Cortex of kidney (tissue), 1 donor: ENCODE measurements around the gene PPP2R2C.

Source experiments
- DNase-seq: peaks from one replicate; lab custom pipeline; 2025; lab: John Stamatoyannopoulos, UW

The PPP2R2C gene

GRCh38 chr4:6379767-6380745 lies 92.4 kb downstream of the PPP2R2C start:
- DNase-seq, result no peak

GRCh38 chr4:6378493-6379445 lies 93.6 kb downstream of the PPP2R2C start:
- no peak for DNase-seq

- DNase-seq, result no peak
Measured at GRCh38 chr4:6377626-6378492, 94.6 kb downstream of the PPP2R2C start.

- no peak for DNase-seq
Measured at GRCh38 chr4:6375620-6376295, 96.7 kb downstream of the PPP2R2C start.

GRCh38 chr4:6374575-6374974 lies 97.8 kb downstream of the PPP2R2C start:
- no peak for DNase-seq

- DNase-seq, result no peak
Measured at GRCh38 chr4:6373541-6374410, 98.6 kb downstream of the PPP2R2C start.

GRCh38 chr4:6372649-6373525 lies 99.5 kb downstream of the PPP2R2C start:
- no peak for DNase-seq

GRCh38 chr4:6371812-6372211 lies 100.6 kb downstream of the PPP2R2C start:
- DNase-seq, result no peak

GRCh38 chr4:6371271-6371670 lies 101.1 kb downstream of the PPP2R2C start:
- no peak for DNase-seq

- DNase-seq, result no peak
Measured at GRCh38 chr4:6369924-6370645, 102.3 kb downstream of the PPP2R2C start.

- DNase-seq, result no peak
Measured at GRCh38 chr4:6369511-6369910, 102.9 kb downstream of the PPP2R2C start.

GRCh38 chr4:6369035-6369434 lies 103.4 kb downstream of the PPP2R2C start:
- DNase-seq, result no peak

GRCh38 chr4:6368601-6369000 lies 103.8 kb downstream of the PPP2R2C start:
- no peak for DNase-seq

- no peak for DNase-seq
Measured at GRCh38 chr4:6368096-6368495, 104.3 kb downstream of the PPP2R2C start.

- no peak for DNase-seq
Measured at GRCh38 chr4:6367371-6367851, 105.0 kb downstream of the PPP2R2C start.

GRCh38 chr4:6366581-6366980 lies 105.8 kb downstream of the PPP2R2C start:
- no peak for DNase-seq

- DNase-seq, result no peak
Measured at GRCh38 chr4:6365545-6366086, 106.8 kb downstream of the PPP2R2C start.

- no peak for DNase-seq
Measured at GRCh38 chr4:6364581-6364980, 107.8 kb downstream of the PPP2R2C start.
